Muscle of arm (tissue), 12 donors: ENCODE data around the gene SMURF1. TPM values are rescaled to one million over a fixed set of nuclear protein-coding genes. Genes with fewer than 3 reads are reported as not detected.

ENCODE experiments used
- DNase-seq: peaks from one replicate; pipeline ENCODE4 v3.0.0-alpha.2; 2013
- polyA plus RNA-seq, 12 donors: library from polyadenylated mRNA; unstranded; fragments of 120-200 nt; gene quantifications; one replicate each; pipeline ENCODE4 v1.2.1, GENCODE V29; 2013; ENCODE audit not compliant: insufficient read length in 12 of 12

SMURF1 gene
- polyA plus RNA-seq, 12 donors = 8.0 to 14.7 (median 9.1) TPM; not detected in 1

- DNase-seq = no peak
These were observed 45.6 kb downstream of the SMURF1 start for GRCh38 chr7:99098286-99098823.

- no peak for DNase-seq
These were observed 46.2 kb downstream of the SMURF1 start for GRCh38 chr7:99097730-99098129.

- DNase-seq = no peak
These were observed 47.6 kb downstream of the SMURF1 start for GRCh38 chr7:99096124-99096887.

GRCh38 chr7:99095698-99096097 lies 48.2 kb downstream of the SMURF1 start:
- no peak for DNase-seq

GRCh38 chr7:99094401-99094800 lies 49.5 kb downstream of the SMURF1 start:
- no peak for DNase-seq

GRCh38 chr7:99092064-99092720 lies 51.7 kb downstream of the SMURF1 start:
- DNase-seq = no peak

- DNase-seq = peak; percentile 41
These were observed 53.0 kb downstream of the SMURF1 start for GRCh38 chr7:99090771-99091542.

GRCh38 chr7:99089914-99090629 lies 53.8 kb downstream of the SMURF1 start:
- no peak for DNase-seq

GRCh38 chr7:99086944-99087343 lies 57.0 kb downstream of the SMURF1 start:
- no peak for DNase-seq

GRCh38 chr7:99086532-99086931 lies 57.4 kb downstream of the SMURF1 start:
- DNase-seq = no peak

- no peak for DNase-seq
These were observed 60.2 kb downstream of the SMURF1 start for GRCh38 chr7:99083733-99084132.

GRCh38 chr7:99083068-99083651 lies 60.7 kb downstream of the SMURF1 start:
- DNase-seq = no peak

- DNase-seq = no peak
These were observed 63.2 kb downstream of the SMURF1 start for GRCh38 chr7:99080679-99081078.

- no peak for DNase-seq
These were observed 64.8 kb downstream of the SMURF1 start for GRCh38 chr7:99079104-99079503.

- DNase-seq = no peak
These were observed 65.5 kb downstream of the SMURF1 start for GRCh38 chr7:99078416-99078815.

GRCh38 chr7:99076615-99077014 lies 67.3 kb downstream of the SMURF1 start:
- no peak for DNase-seq

GRCh38 chr7:99073839-99074446 lies 70.0 kb downstream of the SMURF1 start:
- no peak for DNase-seq

GRCh38 chr7:99072126-99072525 lies 71.8 kb downstream of the SMURF1 start:
- DNase-seq = no peak

- DNase-seq = no peak
These were observed 73.5 kb downstream of the SMURF1 start for GRCh38 chr7:99070361-99070760.

GRCh38 chr7:99061001-99061776 lies 82.7 kb downstream of the SMURF1 start:
- no peak for DNase-seq
